CD14-positive monocyte (primary cell): ENCODE measurements around the gene ZFP91. TPM values are rescaled to one million over a fixed set of nuclear protein-coding genes. Genes with fewer than 3 reads are reported as not detected.
A peak's percentile ranks its signal among the peaks of the same experiment; 100 is the strongest.

Source experiments
- DNase-seq, 3 donors: peaks; one replicate each; pipeline ENCODE4 v3.0.0-alpha.2; 2011 to 2022
- H2AFZ ChIP-seq: 2 replicates; pipeline ENCODE4 v1.6.0; 2012; ENCODE audit warnings: mild to moderate bottlenecking, low read depth, low read length, inconsistent platforms; ENCODE audit not compliant: insufficient read depth, poor library complexity, severe bottlenecking
- H3K27ac ChIP-seq, 2 donors: 1 replicate in 1 of 2; 2 replicates in 1 of 2; pipeline ENCODE4 v1.5.1; 2012 to 2013; ENCODE audit warnings: low read length in 2 of 2, control low read depth in 1 of 2, inconsistent platforms in 1 of 2, low read depth in 1 of 2, mild to moderate bottlenecking in 1 of 2
- H3K27me3 ChIP-seq, 2 donors: one replicate each; pipeline versions ENCODE4 v1.6.0 to v1.6.1; 2011 to 2013; ENCODE audit warnings: low read length in 2 of 2; ENCODE audit not compliant: control insufficient read depth in 2 of 2, insufficient read depth in 2 of 2
- H3K36me3 ChIP-seq, 2 donors: replicated peaks in 1 of 2; 1 replicate in 1 of 2; 2 replicates in 1 of 2; pipeline versions ENCODE4 v1.5.1 to v1.6.1; 2012 to 2013; ENCODE audit warnings: low read length in 2 of 2, control low read depth in 1 of 2, inconsistent platforms in 1 of 2, mild to moderate bottlenecking in 1 of 2; ENCODE audit not compliant: insufficient read depth in 2 of 2, control insufficient read depth in 1 of 2
- H3K4me1 ChIP-seq, 2 donors: 1 replicate in 1 of 2; 2 replicates in 1 of 2; pipeline versions ENCODE4 v1.5.1 to v1.6.1; 2012 to 2013; ENCODE audit warnings: low read length in 2 of 2, control low read depth in 1 of 2, inconsistent platforms in 1 of 2, mild to moderate bottlenecking in 1 of 2, moderate library complexity in 1 of 2; ENCODE audit not compliant: insufficient read depth in 2 of 2, control insufficient read depth in 1 of 2
- H3K4me2 ChIP-seq: replicated peaks from 2 replicates; pipeline ENCODE3; 2012; ENCODE audit warnings: low read length, moderate library complexity, mild to moderate bottlenecking; ENCODE audit not compliant: poor library complexity, severe bottlenecking; ENCODE audit errors: extremely low read depth
- H3K4me3 ChIP-seq, 3 experiments: fragments of 200-600 bp in 1 of 3; sonication (generic) in 1 of 3; replicated peaks in 1 of 3; 1 replicate in 2 of 3; 2 replicates in 1 of 3; pipeline ENCODE4 v1.5.1; 2011 to 2013; ENCODE audit warnings: low read length in 3 of 3, mild to moderate bottlenecking in 3 of 3, control low read depth in 2 of 3, low read depth in 2 of 3, inconsistent platforms in 1 of 3, moderate library complexity in 1 of 3
- H3K79me2 ChIP-seq: 2 replicates; pipeline ENCODE4 v1.6.0; 2012; ENCODE audit warnings: mild to moderate bottlenecking, control low read depth, inconsistent platforms, low read length, moderate library complexity; ENCODE audit not compliant: insufficient read depth
- H3K9ac ChIP-seq: 2 replicates; pipeline ENCODE4 v1.6.0; 2017; ENCODE audit warnings: low read length, mild to moderate bottlenecking; ENCODE audit not compliant: insufficient read depth, poor library complexity, severe bottlenecking
- H3K9me3 ChIP-seq, 2 donors: replicated peaks in 1 of 2; 1 replicate in 1 of 2; 2 replicates in 1 of 2; pipeline versions ENCODE4 v1.5.1 to v1.6.1; 2012 to 2013; ENCODE audit warnings: low read length in 2 of 2, control low read depth in 1 of 2; ENCODE audit not compliant: control insufficient read depth in 1 of 2, insufficient read depth in 1 of 2
- H4K20me1 ChIP-seq: 2 replicates; pipeline ENCODE4 v1.6.0; 2012; ENCODE audit warnings: mild to moderate bottlenecking, low read length, control low read depth, moderate library complexity; ENCODE audit not compliant: insufficient read depth
- H3K27ac Mint-ChIP-seq, 7 donors: one replicate each; pipeline ENCODE4 v1.8.0; 2020; ENCODE audit warnings: mild to moderate bottlenecking in 7 of 7, mixed read lengths in 7 of 7, moderate library complexity in 6 of 7, inconsistent platforms in 2 of 7
- H3K27me3 Mint-ChIP-seq, 3 donors: one replicate each; pipeline ENCODE4 v1.8.0; 2021 to 2022; ENCODE audit warnings: low read depth in 3 of 3, mild to moderate bottlenecking in 3 of 3, mixed read lengths in 3 of 3, moderate library complexity in 3 of 3, inconsistent platforms in 1 of 3
- H3K36me3 Mint-ChIP-seq, 2 donors: one replicate each; pipeline ENCODE4 v1.8.0; 2020; ENCODE audit warnings: mixed read lengths in 2 of 2, inconsistent platforms in 1 of 2, mild to moderate bottlenecking in 1 of 2
- H3K4me1 Mint-ChIP-seq: one replicate; pipeline ENCODE4 v1.8.0; 2020; ENCODE audit warnings: mild to moderate bottlenecking, mixed read lengths
- H3K4me3 Mint-ChIP-seq, 2 donors: one replicate each; pipeline ENCODE4 v1.8.0; 2020; ENCODE audit warnings: mild to moderate bottlenecking in 2 of 2, mixed read lengths in 2 of 2, moderate library complexity in 1 of 2
- H3K9me3 Mint-ChIP-seq, 7 donors: one replicate each; pipeline ENCODE4 v1.8.0; 2020 to 2022; ENCODE audit warnings: mixed read lengths in 7 of 7, mild to moderate bottlenecking in 6 of 7, moderate library complexity in 6 of 7, inconsistent platforms in 2 of 7
- WGBS: methylation state at CpG from one replicate; pipeline ENCODE4 v1.1.5; 2013; ENCODE audit warnings: missing lambda C conversion rate; ENCODE audit not compliant: insufficient coverage; 5-methylcytosine and 5-hydroxymethylcytosine counted together
- intact Hi-C, 2 donors: fragments of 100-400 bp; cut with micrococcal nuclease; formaldehyde crosslinking; loops; one replicate each; pipeline versions ENCODE4 v1.15.0 to v1.15.1; 2023
- polyA plus RNA-seq, 3 donors: library from polyadenylated mRNA; depleted of rRNA in 1 of 3; unstranded in 2 of 3; stranded (reverse) in 1 of 3; fragments of 300-500 nt in 2 of 3; fragments of >200 nt in 1 of 3; fragmentation: Illumina TruSeq in 2 of 3; gene quantifications; 1 replicate in 2 of 3; 2 replicates in 1 of 3; pipeline ENCODE4 v1.2.3, GENCODE V29; 2012 to 2021
- TF ChIP-seq, protein P1 (sequence below): fragments of 200-600 bp; IDR thresholded peaks from one replicate; pipeline ENCODE4 v1.8.0; 2022; ENCODE audit warnings: antibody characterized with exemption, mild to moderate bottlenecking

ZFP91 gene
- polyA plus RNA-seq, 3 donors: 8.0 to 15.8 (median 8.3) TPM

DNA sequence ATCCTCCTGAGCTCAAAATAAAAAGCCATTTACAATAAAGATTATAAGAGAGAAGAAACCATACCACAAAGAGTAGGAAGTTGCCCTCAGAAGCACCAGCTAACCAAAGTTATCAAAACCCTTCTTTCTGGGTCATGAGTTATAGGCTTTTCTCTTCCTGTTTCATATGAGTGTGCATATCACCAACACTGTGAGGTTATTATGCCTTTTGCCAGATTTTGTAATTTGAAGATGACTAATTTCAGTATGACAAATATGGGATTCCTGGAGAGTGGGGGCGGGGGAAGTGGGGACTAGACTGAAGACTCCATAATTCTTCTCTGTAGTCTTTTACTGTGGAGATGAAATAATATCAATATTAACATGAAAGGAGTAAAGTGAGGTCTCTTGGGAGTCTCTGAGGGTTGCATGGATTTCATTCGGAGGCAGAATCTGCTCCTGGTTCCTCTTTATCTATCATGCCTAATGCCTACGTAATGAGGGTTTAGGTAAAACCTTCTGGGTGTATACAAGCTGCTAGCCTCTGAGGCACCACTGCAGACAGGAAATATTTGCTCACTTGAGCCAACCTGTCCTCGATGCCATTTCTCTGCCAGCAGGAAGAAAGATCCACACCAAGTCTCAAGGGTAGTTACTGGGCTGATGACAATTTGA is 5.3 kb upstream of the ZFP91 start:
- WGBS: 11% methylated on average over 1 of the region's 4 CpGs
- H3K36me3 ChIP-seq: peaks cover 19 to 23% of the 10 kb centered on the region in 2 donors
- Mint-ChIP-seq H3K9me3 (peaks cover 0 to 2% (median 0%) of the 10 kb centered on the region in 7 donors), H3K4me3 (peak overlapping the region; percentile 57 to 65), H3K36me3 (peaks cover 22 to 23% of the 10 kb centered on the region in 2 donors), H3K4me1 (peaks cover 54% of the 10 kb centered on the region), H3K27ac (peak overlapping the region; percentile 96 to 100 (median 100)), H3K27me3 (no peaks in the 10 kb centered on the region)
- no peaks in the 10 kb centered on the region for H3K27me3 ChIP-seq
- H2AFZ ChIP-seq: no peak overlapping the region
- H3K9me3 ChIP-seq: no peaks in the 10 kb centered on the region
- peaks cover 56 to 61% of the 10 kb centered on the region in 2 donors for H3K4me1 ChIP-seq
- H3K79me2 ChIP-seq: peaks cover 75% of the 10 kb centered on the region
- peak overlapping the region; percentile 92 for H3K4me2 ChIP-seq
- H3K9ac ChIP-seq: peak overlapping the region; percentile 98
- TF ChIP-seq, protein P1, sequence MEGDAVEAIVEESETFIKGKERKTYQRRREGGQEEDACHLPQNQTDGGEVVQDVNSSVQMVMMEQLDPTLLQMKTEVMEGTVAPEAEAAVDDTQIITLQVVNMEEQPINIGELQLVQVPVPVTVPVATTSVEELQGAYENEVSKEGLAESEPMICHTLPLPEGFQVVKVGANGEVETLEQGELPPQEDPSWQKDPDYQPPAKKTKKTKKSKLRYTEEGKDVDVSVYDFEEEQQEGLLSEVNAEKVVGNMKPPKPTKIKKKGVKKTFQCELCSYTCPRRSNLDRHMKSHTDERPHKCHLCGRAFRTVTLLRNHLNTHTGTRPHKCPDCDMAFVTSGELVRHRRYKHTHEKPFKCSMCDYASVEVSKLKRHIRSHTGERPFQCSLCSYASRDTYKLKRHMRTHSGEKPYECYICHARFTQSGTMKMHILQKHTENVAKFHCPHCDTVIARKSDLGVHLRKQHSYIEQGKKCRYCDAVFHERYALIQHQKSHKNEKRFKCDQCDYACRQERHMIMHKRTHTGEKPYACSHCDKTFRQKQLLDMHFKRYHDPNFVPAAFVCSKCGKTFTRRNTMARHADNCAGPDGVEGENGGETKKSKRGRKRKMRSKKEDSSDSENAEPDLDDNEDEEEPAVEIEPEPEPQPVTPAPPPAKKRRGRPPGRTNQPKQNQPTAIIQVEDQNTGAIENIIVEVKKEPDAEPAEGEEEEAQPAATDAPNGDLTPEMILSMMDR: no peak
- intact Hi-C loops: loop anchor here in 1 of 2 donors (10.0 kb wide), 3 partner anchors 571 to 909 kb away; partner anchors contain the start of genes FAM111A and ZDHHC5
- peak overlapping the region; percentile 5 to 88 (median 75) for H3K4me3 ChIP-seq
- peaks cover 36% of the 10 kb centered on the region for H4K20me1 ChIP-seq
- H3K27ac ChIP-seq: peak overlapping the region; percentile 84 to 100
- DNase-seq: peak; percentile 88 to 96 (median 94)

DNA sequence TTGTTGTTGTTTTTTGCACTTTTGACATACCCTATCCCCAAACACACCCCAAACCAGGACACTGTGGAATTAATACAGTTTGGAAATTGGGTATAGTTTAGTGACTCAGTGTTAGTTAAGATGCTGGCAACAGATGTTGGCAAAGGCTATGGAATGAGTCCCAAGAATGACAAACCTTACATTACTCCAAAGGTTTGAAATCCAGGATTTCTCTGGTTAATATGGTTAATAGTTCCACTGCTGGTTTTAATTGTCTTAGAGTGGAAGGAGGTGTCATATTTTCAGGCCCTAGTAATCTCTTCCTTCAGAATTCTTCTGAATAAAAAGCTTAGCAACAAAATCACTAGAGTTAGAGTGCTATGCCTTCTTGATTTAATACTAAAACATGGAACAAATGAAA is 4.0 kb upstream of the ZFP91 start:
- intact Hi-C loops: loop anchor here in 1 of 2 donors (5.0 to 10.0 kb wide), 5 partner anchors 570 to 1042 kb away; partner anchors contain the start of genes FAM111A, MPEG1, OSBP and ZDHHC5
- TF ChIP-seq, protein P1: no peak
- Histone ChIP-seq H2AFZ (no peak overlapping the region), H3K9ac (peak overlapping the region; percentile 98), H3K9me3 (no peaks in the 10 kb centered on the region), H3K4me1 (peaks cover 58 to 61% of the 10 kb centered on the region in 2 donors), H4K20me1 (peaks cover 26% of the 10 kb centered on the region), H3K79me2 (peaks cover 70% of the 10 kb centered on the region), H3K4me3 (peak overlapping the region; percentile 44 to 88 (median 75)), H3K4me2 (peak overlapping the region; percentile 92), H3K27me3 (no peaks in the 10 kb centered on the region), H3K27ac (peak overlapping the region; percentile 84 to 100), H3K36me3 (peaks cover 7 to 10% of the 10 kb centered on the region in 2 donors)
- Mint-ChIP-seq H3K4me3 (peak overlapping the region; percentile 72 to 91), H3K36me3 (peaks cover 9 to 10% of the 10 kb centered on the region in 2 donors), H3K9me3 (peaks cover 0 to 2% (median 0%) of the 10 kb centered on the region in 7 donors), H3K27ac (peak overlapping the region; percentile 96 to 100 (median 100)), H3K4me1 (peaks cover 51% of the 10 kb centered on the region), H3K27me3 (peaks cover 0 to 2% (median 0%) of the 10 kb centered on the region in 3 donors)
- DNase-seq: peak in 2 of 3 donors; percentile 26 to 57
